HG03196 (cell line): ENCODE measurements around the gene COL9A3.

ENCODE experiments used
- ATAC-seq: cut with Tn5 transposase; IDR thresholded peaks from one replicate; pipeline ENCODE4 v1.9.1; 2021; ENCODE audit not compliant: unreplicated experiment

The COL9A3 gene

DNA sequence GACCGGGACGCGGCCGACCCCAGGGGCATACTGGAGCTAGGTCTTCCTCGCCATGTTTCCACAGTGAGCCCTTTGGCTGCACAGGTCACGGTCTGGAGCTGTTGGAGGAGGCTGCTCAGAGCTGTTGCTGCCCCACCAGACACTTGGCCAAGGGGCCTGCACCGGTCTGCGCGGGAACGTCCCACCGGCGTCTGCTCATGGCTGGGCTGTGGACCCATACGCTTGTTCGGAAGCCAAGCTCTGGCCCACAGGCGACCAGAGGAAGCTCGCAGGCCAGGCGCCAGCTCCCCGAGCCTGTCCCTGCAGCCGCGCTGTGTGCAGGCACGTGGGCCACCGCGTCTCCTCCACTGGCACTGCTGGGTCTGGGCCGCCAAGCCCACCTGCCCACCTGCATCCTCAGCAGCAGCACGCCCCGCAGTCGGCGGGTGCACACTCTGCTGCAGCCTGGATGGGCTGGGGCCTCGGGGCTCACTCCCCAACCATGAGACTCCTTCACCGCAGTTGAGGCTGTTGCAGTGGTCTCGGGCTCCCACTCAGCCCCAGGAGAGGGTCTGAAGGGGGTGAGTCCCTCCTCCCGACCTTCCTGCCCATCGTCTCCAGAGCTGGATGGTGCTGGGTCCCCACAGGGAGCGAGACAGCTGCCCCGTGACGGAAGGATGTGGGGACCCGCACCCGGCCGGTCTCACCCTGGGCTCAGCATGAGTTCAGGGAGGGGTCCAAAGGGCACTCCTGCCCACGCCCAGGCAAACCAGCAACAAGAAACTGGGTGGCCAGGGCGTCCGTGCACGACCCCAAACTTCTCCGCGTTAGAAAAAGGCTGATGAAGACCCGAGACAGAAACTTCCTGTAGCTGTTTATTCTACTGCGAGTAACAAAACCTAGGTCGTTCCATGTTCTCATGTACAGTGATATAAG, 60.3 kb downstream of the COL9A3 start:
- no peak for ATAC-seq

DNA sequence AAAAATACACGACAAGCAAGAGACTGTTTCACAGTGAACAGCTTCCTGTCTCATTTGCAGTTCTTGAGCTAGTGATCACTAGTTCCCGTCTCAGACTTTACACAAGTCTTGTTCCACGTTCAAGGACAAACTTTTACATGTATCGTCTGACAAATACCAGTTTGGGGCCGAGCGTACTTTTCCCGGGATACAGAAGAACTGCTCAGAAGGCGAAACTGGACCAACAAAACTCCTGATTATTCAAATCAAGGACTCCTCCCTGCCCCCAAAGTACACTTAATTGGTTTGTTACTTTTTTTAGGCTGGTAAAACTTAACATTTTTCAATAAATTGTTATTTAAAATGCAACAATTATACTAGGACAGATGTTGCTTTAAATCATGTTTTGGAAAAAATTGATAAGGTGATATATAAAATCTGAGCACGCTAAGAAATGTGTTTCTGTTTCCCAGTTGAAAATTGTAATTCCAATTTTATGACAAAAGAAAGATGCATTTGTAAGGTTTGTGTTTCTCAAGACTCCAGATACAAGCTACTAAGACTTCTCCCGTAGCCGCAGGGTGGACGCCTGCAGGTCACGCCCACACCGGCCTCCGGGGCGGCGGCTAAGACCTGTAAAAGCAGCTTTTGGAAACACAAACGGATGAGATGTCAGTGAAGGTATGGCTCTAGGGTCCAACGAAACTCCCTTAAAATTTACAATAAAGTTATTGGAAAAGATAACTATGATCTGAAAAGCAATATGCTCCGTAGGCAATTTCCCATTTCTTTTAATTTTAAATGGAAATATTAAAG, 61.6 kb downstream of the COL9A3 start:
- ATAC-seq: no peak

- ATAC-seq: no peak
These were observed 62.7 kb downstream of the COL9A3 start for GRCh38 chr20:62879275-62880146.

DNA sequence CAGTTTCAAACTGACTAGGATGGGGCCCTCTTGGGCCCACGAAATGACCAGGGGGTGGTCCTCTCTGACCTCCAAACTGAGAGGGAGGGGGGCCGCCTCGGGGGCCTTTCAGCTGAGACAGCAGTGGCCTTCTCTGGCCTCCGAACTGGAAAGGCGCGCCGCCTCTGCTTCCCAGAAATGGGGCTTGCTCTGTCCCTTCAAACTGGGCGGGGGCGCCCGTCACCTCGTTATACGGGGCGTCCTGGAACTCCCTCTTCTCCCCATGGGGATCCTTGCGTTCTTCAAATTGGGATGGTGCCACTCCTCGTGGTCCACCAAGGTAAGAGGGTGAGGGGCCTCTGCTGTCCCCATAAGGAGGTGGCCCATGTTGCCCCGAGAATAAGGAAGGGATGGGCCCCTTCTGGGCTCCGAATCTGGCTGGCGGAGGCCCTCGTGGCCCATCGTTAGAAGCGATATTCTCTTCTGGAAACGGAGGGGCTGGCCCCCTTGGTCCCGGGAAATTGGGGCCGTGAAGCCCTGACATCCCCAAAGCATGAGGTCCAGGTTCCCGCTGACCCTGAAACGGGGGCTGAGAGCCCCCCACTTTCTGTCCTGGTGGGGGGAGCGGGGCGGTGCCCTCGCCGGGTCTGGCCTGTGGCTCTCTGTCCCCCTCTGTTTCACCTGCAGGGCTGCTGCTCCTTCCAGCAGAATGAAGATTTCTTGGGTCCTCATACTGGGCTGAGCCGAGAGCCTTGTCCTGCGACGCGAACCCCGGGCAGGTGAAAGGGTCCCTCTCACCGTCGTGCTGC, 63.5 kb downstream of the COL9A3 start:
- no peak for ATAC-seq

DNA sequence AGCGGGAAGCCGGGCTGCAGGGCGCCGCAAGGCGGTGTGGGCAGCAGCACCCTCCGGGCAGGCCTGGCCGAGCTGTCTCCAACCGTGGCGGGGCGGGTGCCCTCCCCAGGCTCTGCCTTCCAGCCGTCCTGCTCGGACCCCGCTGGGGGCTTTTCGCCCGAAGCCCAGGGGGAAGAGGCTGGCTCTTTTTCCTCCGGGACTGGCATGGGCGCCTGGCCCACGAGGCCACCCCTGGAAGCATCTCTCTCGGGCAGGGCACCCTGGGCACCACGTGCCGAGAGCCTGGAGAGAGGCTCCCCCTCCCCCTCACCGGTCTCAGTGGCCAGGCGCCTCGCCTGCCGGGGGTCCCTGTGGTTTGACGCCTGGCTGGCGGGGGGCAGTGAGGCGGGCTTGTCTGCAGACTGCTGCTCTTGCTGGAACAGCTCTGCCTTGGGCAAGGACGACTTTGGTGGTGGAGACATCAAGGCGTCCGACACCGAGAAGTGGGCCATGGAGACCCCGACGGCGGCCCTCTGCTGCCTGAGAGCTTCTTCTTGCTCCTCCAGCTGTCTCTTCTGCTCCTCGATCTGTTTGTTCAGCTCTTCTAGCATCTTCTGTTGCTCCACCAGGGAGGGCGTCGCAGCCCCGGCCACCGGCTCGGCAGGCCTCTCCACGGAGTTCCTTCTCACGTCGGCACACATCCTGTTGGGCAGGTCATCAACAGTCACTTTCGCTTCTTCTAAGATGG, 64.2 kb downstream of the COL9A3 start:
- ATAC-seq: no peak

- no peak for ATAC-seq
These were observed 65.0 kb downstream of the COL9A3 start for GRCh38 chr20:62881662-62882395.

DNA sequence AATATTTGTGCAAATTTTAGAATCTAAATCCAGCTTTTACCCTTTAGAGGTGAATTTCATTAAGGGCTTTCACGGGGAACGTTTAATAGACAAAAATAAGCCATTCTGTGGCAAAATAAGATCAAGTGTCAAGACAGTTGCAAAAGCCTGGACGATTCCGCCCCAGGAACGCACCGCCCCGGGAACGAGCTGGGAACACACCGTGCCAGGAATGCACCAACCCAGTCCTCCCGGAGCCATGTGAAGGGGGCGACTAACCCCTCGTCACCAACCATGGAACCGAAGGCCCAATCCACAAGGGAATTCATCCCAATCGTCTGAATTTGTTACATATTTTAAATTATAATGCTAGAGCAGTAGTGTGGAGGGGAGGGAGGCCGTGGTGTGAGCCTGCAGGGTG, 65.6 kb downstream of the COL9A3 start:
- no peak for ATAC-seq

DNA sequence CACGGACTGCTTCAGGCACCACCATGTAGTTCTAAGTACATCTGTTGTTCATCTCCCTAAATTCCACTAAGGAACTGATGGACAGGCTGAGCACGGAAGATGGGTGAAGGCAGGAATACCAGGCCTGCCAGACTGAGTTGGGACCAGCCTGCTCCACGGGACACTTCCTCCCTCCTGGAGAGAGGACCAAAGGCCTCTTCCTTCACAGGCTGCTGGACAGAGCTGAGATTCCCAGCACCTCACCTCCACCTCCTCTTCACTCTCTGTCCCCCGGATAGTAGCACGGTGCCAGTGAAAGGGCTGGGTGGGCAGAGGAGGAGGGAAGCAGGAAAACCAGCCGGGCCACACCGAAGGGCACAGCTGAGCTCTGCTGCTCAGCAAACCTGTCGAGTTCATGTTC, 67.7 kb downstream of the COL9A3 start:
- no peak for ATAC-seq

DNA sequence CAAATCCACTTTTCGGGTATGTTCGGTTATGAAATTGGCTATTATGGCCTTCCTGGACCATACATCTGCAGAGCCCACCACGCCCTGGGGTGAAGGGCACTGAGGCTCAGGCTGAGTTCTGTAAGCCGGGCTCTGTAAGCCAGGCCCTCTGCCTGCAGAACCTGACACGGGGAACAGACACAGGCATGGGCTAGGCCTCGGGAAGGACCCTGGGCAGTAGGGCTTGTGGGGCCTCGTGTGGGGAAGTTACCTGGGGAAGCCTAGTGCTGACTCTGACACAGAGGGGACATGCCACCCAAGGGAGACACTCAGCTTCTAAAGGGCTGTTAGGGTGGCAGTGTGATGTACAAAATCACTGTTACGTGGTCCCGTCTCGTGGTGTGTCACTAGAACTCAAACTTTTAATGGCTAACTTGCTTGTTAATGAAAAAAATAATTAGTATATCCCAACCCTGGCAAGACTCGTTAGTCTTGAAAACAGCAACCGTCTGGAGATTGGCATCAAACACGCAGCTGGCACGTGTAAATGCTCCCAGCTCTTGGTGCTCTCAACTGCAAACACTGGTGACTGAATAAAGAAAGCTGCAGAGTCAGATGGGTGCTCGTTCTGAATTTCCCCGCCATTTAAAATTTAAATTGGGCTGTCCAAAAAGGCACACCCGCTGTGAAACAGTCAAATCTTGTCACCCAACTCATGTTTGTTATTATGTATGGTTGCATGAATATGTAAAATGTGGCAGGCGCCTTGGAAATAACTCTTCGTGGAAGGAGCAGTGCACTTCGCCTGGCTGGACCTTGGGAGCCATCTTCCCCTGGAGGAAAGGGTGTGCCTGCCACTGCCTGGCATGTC, 68.4 kb downstream of the COL9A3 start:
- no peak for ATAC-seq

DNA sequence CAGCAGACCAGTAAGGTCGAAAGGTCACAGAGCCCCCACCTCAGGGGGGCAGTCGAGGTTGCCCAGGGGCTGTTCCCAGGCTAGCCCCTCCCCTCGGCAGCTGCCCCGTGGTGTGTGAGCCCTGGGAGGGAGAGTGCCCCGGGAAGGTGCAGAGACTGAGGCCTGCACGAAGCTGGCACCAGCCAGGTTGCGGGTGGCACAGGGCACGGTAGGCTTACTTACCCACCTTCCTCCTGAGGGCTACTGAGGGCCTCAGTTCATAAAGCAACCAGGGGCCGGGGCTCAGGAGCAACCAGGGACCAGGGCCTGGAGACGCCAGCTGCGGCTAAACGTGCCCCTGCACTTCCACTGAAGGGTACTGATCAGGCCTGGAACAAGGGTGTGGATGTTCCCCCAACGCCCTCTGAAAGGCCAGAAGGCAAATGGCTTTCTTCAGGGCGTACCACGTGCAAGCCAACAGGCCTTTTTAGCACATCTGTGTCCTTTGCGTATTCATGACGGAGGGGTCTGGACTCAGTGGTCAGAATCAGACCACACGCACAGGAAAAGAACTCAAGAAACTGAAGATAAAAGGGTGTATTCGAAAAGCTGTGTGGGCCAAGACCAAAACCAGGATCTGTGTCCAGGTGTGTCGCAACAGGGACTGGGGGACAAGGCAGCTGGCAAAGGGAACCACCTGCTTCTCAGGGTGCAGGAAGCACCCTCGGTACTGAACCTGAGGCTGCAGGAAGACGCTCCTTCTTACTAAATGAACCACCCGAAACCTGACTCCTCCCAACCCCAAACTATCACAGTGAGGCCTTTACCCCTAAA, 69.3 kb downstream of the COL9A3 start:
- ATAC-seq: no peak

DNA sequence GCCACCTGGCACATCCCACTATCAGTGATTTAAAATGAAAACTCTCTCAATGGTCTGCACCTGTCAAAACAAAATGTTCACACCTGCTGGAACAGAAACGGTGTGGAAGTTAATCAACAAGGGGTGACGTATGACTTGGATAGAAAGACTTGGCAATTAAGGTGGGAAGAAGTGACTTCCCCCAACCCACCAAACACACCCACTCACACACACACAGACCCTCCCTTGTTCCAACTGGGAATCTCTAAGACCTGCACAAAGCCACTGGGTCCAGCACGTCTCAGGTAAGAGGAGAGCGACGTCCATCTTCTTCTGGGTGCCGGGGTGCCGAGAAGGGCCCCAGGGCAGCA, 69.8 kb downstream of the COL9A3 start:
- ATAC-seq: no peak

DNA sequence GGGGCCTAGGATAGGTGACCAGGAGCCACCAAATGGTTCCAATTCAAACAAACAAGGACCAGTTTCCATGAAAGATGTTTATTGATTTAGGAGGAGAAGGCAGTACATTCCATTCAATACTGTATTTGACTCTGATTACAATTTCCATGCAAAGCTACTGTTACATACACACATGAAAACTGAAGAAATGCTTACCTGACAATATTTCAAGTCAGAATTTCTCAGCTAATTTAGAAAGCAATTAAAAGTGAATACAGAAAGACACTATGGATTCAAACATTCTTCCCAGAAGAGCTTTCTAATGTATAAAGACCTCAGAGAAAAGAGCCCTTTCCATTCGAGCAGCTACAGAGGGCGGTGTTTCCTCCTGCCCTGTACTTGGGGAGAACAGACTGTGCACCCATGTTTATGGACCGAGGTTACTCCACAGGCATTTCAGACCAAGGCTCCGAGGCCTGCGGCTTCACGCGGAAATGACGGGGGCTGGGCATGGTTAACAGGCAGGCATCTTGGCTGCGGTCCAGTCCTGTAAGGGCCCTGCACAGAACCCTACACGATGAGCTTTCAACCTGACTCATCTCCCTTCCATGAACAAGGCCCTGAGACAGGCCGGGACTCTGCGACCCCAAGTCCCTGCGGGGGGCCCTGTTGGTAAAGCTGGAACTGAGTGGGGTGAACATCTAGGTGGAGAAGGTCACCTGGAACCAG, 70.5 kb downstream of the COL9A3 start:
- no peak for ATAC-seq

GRCh38 chr20:62887860-62888239, 71.0 kb downstream of the COL9A3 start:
- no peak for ATAC-seq

- no peak for ATAC-seq
These were observed 71.6 kb downstream of the COL9A3 start for GRCh38 chr20:62888406-62888805.

DNA sequence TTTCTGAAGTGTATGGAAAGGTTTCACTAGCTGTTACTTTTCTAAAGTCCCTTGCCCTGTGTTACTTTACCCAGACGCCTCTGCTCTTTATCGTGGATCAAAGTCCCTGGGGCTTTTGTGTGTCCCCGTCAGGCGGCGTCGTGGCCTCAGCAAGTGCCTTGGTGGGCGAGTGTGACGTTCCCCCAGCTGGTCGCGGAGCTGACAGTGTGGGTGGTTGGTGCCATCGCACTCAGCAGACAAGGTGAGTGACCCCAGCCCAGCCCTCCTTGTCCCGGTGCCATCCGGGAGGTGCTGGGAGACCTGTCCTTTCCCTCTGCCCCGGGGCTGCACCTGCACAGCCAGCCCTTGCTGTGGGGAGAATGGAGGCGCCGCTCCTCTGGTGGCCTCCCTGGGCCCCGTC, 72.1 kb downstream of the COL9A3 start:
- no peak for ATAC-seq

DNA sequence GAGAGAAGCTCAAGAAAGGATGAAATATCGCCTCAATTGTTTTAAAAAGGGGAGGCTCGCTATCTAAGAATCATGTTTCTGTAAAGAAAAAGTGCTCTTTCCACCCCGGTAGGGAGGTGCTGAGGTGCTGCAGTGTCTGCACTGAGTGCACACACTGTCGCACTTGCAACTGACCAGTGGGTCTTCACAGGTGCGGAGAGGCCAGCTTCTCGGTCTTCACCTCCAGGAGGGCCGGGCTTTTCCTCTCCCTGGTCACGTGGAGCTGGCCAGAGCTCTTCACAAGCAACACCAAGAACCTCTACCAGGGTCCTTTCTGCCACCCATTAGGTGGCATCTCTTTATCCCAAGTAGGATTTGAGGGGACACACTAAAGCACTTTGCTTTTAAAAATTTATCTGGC, 72.6 kb downstream of the COL9A3 start:
- ATAC-seq: no peak

GRCh38 chr20:62889871-62890270, 73.0 kb downstream of the COL9A3 start:
- no peak for ATAC-seq
